ENCODE results near the gene IL1A. TPM values are rescaled to one million over a fixed set of nuclear protein-coding genes. Genes with fewer than 3 reads are reported as not detected.

Gene IL1A
- total RNA-seq, 1 experiment from 2014 or later, result 0.10 TPM

GRCh38 chr2:112779598-112779997, 4.7 kb downstream of the IL1A start:
- Histone ChIP-seq H3K9me3 (ENCODE audit: control insufficient read depth in 1 of 2, insufficient read depth in 1 of 2, low read depth in 1 of 2, low read length in 2 of 2) (no peaks in the 10 kb centered on the region), H3K4me1 (ENCODE audit: control insufficient read depth in 1 of 2, insufficient read depth in 2 of 2, low read length in 2 of 2) (peaks cover 0 to 10% of the 10 kb centered on the region in 2 experiments; a peak in 2 of 4 replicates), H2AFZ (ENCODE audit: low read depth, low read length, poor library complexity, severe bottlenecking) (no peak overlapping the region), H3K9me2 (ENCODE audit: insufficient read depth) (no peaks in the 10 kb centered on the region), H3K27me3 (ENCODE audit: insufficient read depth, low read length) (no peaks in the 10 kb centered on the region), H3K4me3 (replicated peaks in 1 of 2; ENCODE audit: low read depth in 1 of 2, low read length in 2 of 2) (no peak overlapping the region), H3K36me3 (ENCODE audit: control insufficient read depth in 1 of 2, insufficient read depth in 2 of 2, low read length in 2 of 2) (no peaks in the 10 kb centered on the region), H4K20me1 (ENCODE audit: insufficient read depth) (no peaks in the 10 kb centered on the region), H3K4me2 (ENCODE audit: low read length) (no peak overlapping the region), H3K9ac (ENCODE audit: low read length) (no peak overlapping the region), H3K79me2 (ENCODE audit: insufficient read depth, low read length) (no peaks in the 10 kb centered on the region), H3K27ac (ENCODE audit: low read depth, low read length) (no peak overlapping the region)
- TF ChIP-seq TCF7L2 (IDR thresholded peaks at IDR 0.05; ENCODE audit: borderline replicate concordance, extremely low read depth, insufficient read depth, insufficient read length), result no peak
- TF ChIP-seq SRF (IDR thresholded peaks at IDR 0.05; ENCODE audit: low read depth), result no peak
- no peak for TF ChIP-seq ATF3 (IDR thresholded peaks at IDR 0.05)
- no peak for TF ChIP-seq FOSL1 (IDR thresholded peaks at IDR 0.05; ENCODE audit: low read depth)
- no peak for TF ChIP-seq CTCF (IDR thresholded peaks at IDR 0.05 in 2 of 3, conservative IDR thresholded peaks at IDR 0.05 in 1 of 3; ENCODE audit: borderline replicate concordance in 1 of 3, insufficient read depth in 1 of 3, low read depth in 2 of 3, low read length in 2 of 3)
- no peak for TF ChIP-seq EZH2 (IDR thresholded peaks at IDR 0.05)
- TF ChIP-seq ZFX (IDR thresholded peaks at IDR 0.05), result no peak
- no peak for TF ChIP-seq CBX3 (IDR thresholded peaks at IDR 0.05; ENCODE audit: low read depth)
- TF ChIP-seq EZH2phosphoT487 (IDR thresholded peaks at IDR 0.05; ENCODE audit: borderline replicate concordance), result no peak
- TF ChIP-seq POLR2AphosphoS5 (IDR thresholded peaks at IDR 0.05; ENCODE audit: low read depth, low read length), result no peak
- no peak for TF ChIP-seq EGR1 (IDR thresholded peaks at IDR 0.05; ENCODE audit: low read depth)
- TF ChIP-seq YY1 (IDR thresholded peaks at IDR 0.05; ENCODE audit: extremely low read depth, insufficient replicate concordance, low read depth, low read length), result no peak
- no peak for TF ChIP-seq SIN3A (IDR thresholded peaks at IDR 0.05; ENCODE audit: low read depth)
- TF ChIP-seq ELF1 (IDR thresholded peaks at IDR 0.05; ENCODE audit: borderline replicate concordance, low read depth), result no peak
- no peak for TF ChIP-seq REST (IDR thresholded peaks at IDR 0.05; ENCODE audit: low read depth)
- TF ChIP-seq SP1 (IDR thresholded peaks at IDR 0.05; ENCODE audit: low read depth), result no peak
- TF ChIP-seq JUND (IDR thresholded peaks at IDR 0.05), result no peak
- TF ChIP-seq RAD21 (IDR thresholded peaks at IDR 0.05; ENCODE audit: low read depth), result no peak
- no peak for TF ChIP-seq POLR2A (IDR thresholded peaks at IDR 0.05; ENCODE audit: borderline replicate concordance, extremely low read depth, insufficient read depth, insufficient read length)
- no TSS peak for BruUV-seq (replicated peaks)
- POLR2A ChIA-PET, result no interaction called here
- intact Hi-C loops (cut with micrococcal nuclease), result no loop called here
- no peak for DNase-seq (ENCODE audit: low read depth, low spot score)
- RAD21 ChIA-PET (ENCODE audit: low non-redundant PET in 1 of 2, low total read pairs in 2 of 2, uncharacterized antibody in 2 of 2, unreplicated experiment in 2 of 2), result no interaction called here
- no peak for ATAC-seq
- CTCF ChIA-PET, result no interaction called here

All from HCT116 (cell line).